ENCODE data around the gene ST7L. TPM values are rescaled to one million over a fixed set of nuclear protein-coding genes. Genes with fewer than 3 reads are reported as not detected.

Gene ST7L
- total RNA-seq, 1 donor from 2014 or later: 21.2 TPM

DNA sequence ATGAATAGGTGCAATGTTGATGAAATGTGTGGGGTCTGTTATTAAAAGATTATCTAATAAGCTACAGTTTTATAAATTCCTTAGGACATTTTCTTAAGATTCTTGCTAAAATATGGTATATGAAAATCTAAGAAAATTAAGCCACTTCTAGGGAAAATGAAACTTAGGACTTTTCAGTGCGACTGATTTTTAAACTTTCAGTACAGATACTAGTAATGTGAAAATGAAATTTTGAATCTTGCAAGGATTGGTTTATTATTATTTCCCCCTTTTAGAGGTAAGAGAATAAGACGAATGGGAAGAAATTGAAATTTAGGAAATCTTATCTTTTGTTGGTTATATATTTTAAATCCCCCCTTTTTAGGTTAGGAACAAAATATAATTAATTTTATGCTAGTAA lies 17.1 kb upstream of the ST7L start:
- Mint-ChIP-seq H3K4me1 (ENCODE audit: low read depth) (peaks cover 24% of the 10 kb centered on the region), H3K27ac (peak overlapping the region; percentile 69), H3K9me3 (ENCODE audit: low read depth) (peaks cover 13% of the 10 kb centered on the region), H3K4me3 (ENCODE audit: low read depth) (no peak overlapping the region), H3K36me3 (ENCODE audit: insufficient read depth) (peaks cover 19% of the 10 kb centered on the region), H3K27me3 (no peaks in the 10 kb centered on the region)
- TF ChIP-seq, protein P1, sequence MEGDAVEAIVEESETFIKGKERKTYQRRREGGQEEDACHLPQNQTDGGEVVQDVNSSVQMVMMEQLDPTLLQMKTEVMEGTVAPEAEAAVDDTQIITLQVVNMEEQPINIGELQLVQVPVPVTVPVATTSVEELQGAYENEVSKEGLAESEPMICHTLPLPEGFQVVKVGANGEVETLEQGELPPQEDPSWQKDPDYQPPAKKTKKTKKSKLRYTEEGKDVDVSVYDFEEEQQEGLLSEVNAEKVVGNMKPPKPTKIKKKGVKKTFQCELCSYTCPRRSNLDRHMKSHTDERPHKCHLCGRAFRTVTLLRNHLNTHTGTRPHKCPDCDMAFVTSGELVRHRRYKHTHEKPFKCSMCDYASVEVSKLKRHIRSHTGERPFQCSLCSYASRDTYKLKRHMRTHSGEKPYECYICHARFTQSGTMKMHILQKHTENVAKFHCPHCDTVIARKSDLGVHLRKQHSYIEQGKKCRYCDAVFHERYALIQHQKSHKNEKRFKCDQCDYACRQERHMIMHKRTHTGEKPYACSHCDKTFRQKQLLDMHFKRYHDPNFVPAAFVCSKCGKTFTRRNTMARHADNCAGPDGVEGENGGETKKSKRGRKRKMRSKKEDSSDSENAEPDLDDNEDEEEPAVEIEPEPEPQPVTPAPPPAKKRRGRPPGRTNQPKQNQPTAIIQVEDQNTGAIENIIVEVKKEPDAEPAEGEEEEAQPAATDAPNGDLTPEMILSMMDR (IDR thresholded peaks at IDR 0.05; ENCODE audit: unreplicated experiment): no peak
- DNase-seq (ENCODE audit: low spot score, unreplicated experiment): no peak

DNA sequence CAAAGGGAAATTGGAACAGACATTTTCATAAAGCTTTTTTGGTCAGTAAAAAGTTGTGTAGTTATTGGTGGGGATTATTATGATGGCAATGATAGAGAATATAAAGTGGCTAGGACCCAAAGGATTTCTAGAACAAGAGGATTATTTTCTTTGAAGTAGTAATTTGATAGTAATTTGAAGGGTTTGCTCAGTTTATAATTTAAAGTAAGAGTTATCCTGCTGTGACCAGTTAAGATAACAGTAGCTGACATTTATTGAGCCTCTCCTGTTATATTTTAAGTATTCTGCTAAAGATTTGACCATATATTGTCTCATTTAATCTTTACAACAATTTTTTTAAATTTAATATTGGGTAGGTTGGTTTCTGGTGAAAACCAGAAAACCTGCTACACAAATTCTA lies 15.4 kb upstream of the ST7L start:
- Mint-ChIP-seq H3K4me1 (ENCODE audit: low read depth) (peaks cover 24% of the 10 kb centered on the region), H3K4me3 (ENCODE audit: low read depth) (no peak overlapping the region), H3K27me3 (no peaks in the 10 kb centered on the region), H3K36me3 (ENCODE audit: insufficient read depth) (peaks cover 18% of the 10 kb centered on the region), H3K9me3 (ENCODE audit: low read depth) (peaks cover 13% of the 10 kb centered on the region), H3K27ac (no peak overlapping the region)
- TF ChIP-seq, protein P1 (IDR thresholded peaks at IDR 0.05; ENCODE audit: unreplicated experiment): no peak
- DNase-seq (ENCODE audit: low spot score, unreplicated experiment): no peak

DNA sequence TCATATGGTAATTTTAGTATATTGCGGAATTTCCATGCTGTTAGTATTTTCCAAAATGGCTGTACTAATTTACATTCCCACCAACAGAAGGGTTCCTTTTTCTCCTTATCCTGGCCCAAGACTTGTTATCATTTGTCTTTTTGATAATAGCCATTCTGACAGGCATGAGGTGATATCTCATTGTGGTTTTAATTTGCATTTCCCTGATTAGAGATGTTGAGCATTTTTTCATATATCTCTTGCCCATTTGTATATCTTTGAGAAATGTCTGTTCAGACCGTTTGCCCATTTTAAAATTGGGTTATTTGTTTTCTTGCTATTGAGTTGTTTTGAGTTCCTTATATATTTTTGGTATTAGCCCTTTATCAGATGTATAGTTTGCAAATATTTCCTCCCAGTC lies 14.7 kb upstream of the ST7L start:
- no peak overlapping the region for H3K4me3 Mint-ChIP-seq (ENCODE audit: low read depth)
- peaks cover 13% of the 10 kb centered on the region for H3K9me3 Mint-ChIP-seq (ENCODE audit: low read depth)
- no peak overlapping the region for H3K27ac Mint-ChIP-seq
- TF ChIP-seq, protein P1 (IDR thresholded peaks at IDR 0.05; ENCODE audit: unreplicated experiment): no peak
- no peak for DNase-seq (ENCODE audit: low spot score, unreplicated experiment)
- H3K27me3 Mint-ChIP-seq: no peaks in the 10 kb centered on the region
- H3K4me1 Mint-ChIP-seq (ENCODE audit: low read depth): peaks cover 24% of the 10 kb centered on the region
- H3K36me3 Mint-ChIP-seq (ENCODE audit: insufficient read depth): peaks cover 15% of the 10 kb centered on the region

DNA sequence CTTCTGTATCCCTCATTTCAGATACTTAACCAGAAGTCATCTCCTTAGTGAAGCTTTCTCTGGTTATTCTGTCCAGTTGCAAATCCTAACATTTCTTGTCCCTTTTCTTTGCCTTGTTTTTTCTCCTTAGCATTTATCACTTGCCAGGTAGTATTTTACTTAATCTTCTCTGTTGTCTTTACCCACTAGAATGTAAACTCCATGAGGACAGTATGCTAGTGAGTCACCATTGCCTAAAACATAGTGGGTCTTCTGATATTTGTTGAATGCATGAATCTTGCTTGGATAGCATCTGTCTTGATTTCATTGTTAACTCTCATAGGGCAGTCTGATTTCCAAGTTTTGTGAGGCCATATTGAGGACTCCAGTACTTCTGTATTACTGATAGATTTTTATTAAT lies 10.3 kb upstream of the ST7L start:
- no peak for DNase-seq (ENCODE audit: low spot score, unreplicated experiment)
- Mint-ChIP-seq H3K9me3 (ENCODE audit: low read depth) (peaks cover 10% of the 10 kb centered on the region), H3K27me3 (no peaks in the 10 kb centered on the region), H3K4me3 (ENCODE audit: low read depth) (no peak overlapping the region), H3K36me3 (ENCODE audit: insufficient read depth) (peaks cover 13% of the 10 kb centered on the region), H3K4me1 (ENCODE audit: low read depth) (peaks cover 5% of the 10 kb centered on the region), H3K27ac (no peak overlapping the region)
- TF ChIP-seq, protein P1 (IDR thresholded peaks at IDR 0.05; ENCODE audit: unreplicated experiment): no peak

DNA sequence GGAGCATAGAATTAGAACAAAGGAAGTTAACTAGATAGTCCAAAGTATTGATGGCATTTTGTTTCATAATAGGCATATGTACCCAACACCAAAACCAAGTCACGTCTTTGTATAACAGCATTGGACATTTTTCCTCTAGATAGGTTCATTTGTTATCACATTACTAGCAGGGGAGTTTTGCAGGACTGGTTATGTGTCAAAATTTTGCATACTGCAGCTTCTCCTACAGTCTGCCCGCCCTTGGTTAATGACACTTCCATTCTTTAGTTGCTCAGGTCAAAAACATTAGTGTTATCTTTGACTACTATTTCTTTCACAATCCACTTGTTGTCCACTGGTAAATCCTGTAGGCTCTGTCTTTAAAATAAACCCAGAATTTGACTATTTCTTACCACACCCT lies 9.6 kb upstream of the ST7L start:
- Mint-ChIP-seq H3K27me3 (no peaks in the 10 kb centered on the region), H3K9me3 (ENCODE audit: low read depth) (peaks cover 4% of the 10 kb centered on the region), H3K36me3 (ENCODE audit: insufficient read depth) (peaks cover 9% of the 10 kb centered on the region), H3K4me3 (ENCODE audit: low read depth) (no peak overlapping the region), H3K27ac (no peak overlapping the region), H3K4me1 (ENCODE audit: low read depth) (peaks cover under 1% of the 10 kb centered on the region)
- TF ChIP-seq, protein P1 (IDR thresholded peaks at IDR 0.05; ENCODE audit: unreplicated experiment): no peak
- DNase-seq (ENCODE audit: low spot score, unreplicated experiment): no peak

All from progenitor cell of endocrine pancreas (in vitro differentiated cells).